GM18511 (cell line): ENCODE data around the gene WSB1.

Experiments
- ATAC-seq: cut with Tn5 transposase; IDR thresholded peaks from one replicate; pipeline ENCODE4 v1.9.1; 2021; ENCODE audit warnings: mild to moderate bottlenecking, moderate library complexity; ENCODE audit not compliant: unreplicated experiment

WSB1 gene

GRCh38 chr17:27354491-27355081, 60.7 kb downstream of the WSB1 start:
- no peak for ATAC-seq

- ATAC-seq: no peak
These were observed 61.5 kb downstream of the WSB1 start for GRCh38 chr17:27355419-27355818.

- no peak for ATAC-seq
These were observed 62.3 kb downstream of the WSB1 start for GRCh38 chr17:27356091-27356705.

DNA sequence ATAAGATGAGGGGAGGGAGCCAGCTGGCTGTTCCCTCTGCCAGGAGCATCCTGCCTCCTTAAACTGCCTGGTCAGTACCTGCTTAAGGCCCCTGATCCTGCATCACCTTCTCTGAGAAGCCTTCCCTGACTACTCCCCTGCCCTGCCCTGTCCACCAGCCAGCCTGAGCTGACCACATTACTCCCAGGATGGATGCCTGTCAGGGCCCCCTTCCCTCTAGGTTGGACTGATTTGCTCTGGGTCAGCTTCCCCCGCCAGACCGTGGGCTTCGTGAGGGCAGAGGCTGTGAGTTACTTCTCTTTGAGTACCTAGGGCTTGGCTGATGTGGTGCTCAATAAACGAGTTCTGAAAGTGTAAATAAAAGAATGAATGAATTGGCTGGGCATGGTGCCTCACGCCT, 63.3 kb downstream of the WSB1 start:
- no peak for ATAC-seq

GRCh38 chr17:27360507-27360906, 66.6 kb downstream of the WSB1 start:
- no peak for ATAC-seq

- no peak for ATAC-seq
These were observed 67.8 kb downstream of the WSB1 start for GRCh38 chr17:27361695-27362094.

- ATAC-seq: no peak
These were observed 68.6 kb downstream of the WSB1 start for GRCh38 chr17:27362503-27362902.

DNA sequence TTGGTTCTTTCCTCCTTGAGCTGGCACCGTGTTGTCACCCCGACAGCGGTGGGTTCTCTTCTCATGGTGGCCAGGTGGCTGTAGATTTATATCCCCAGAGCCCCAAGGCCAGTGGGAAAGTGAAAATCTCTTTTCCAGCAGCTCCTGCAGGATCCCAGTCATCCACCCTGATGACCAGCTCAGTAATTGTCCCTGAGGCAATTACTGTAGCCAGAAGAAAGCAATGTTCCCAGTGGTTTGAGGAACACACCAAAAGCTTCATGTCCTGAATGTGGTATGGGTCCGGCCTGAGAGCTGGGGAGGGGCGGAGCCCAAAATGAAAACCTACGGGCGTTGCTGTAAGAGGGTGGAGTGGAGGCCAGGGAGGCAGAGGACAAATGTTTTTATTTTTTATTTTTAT, 69.0 kb downstream of the WSB1 start:
- no peak for ATAC-seq

DNA sequence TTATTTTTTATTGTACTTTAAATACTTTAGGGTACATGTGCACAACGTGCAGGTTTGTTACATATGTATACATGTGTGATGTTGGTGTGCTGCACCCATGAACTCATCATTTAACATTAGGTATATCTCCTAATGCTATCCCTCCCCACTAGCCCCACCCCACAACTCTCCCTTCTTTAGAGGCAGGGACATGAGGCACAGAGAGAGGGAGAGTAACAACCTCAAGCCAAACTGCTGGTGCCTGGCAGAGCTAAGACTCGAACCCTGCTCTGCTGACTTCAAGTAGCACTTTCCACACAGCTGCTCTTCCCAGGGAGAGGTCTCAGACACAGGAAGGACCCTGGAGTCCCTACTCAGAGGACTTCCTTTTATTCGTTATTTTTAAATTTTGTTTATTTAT, 69.4 kb downstream of the WSB1 start:
- ATAC-seq: no peak
